Stimulated activated CD8-positive, alpha-beta memory T cell treated with anti-CD3 and anti-CD28 coated beads, Interleukin-7, amount 100 ng/mL, for 48 hours (primary cell): Measurements from ENCODE around the gene ARHGEF28.

Experiments used
- DNase-seq, 2 donors: peaks; one replicate each; pipeline ENCODE4 v3.0.0-alpha.2; 2020; ENCODE audit warnings: low read depth in 1 of 2; ENCODE audit errors: extremely low read depth in 1 of 2

Gene ARHGEF28

DNA sequence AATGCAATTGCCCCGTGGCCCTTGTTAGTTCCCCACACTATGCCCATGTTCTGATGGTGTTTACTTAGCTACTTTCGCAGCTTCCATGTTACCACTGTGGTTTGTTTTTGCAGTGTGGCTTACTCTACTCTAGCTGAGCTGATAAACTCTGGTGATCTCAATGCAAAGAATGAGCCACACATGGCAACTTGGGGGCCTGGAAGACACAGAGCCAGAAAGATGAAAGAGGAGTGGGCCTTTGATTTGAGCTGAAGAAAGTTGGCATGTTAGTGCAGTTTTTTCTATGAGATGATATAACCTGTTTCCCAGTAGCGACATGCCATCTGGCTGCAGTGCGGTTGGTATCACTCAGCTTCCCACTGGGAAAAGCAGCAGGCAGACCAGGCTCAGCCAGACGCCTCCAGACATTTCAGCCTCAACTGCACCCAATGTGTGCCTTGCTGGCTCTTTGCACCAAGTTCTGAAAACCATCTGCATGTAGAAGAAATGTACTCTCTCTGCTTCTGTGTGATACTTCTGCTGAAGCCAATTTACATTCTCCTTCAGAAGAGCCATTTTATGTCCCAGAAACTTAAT, 329.4 kb downstream of the ARHGEF28 start:
- DNase-seq: no peak

DNA sequence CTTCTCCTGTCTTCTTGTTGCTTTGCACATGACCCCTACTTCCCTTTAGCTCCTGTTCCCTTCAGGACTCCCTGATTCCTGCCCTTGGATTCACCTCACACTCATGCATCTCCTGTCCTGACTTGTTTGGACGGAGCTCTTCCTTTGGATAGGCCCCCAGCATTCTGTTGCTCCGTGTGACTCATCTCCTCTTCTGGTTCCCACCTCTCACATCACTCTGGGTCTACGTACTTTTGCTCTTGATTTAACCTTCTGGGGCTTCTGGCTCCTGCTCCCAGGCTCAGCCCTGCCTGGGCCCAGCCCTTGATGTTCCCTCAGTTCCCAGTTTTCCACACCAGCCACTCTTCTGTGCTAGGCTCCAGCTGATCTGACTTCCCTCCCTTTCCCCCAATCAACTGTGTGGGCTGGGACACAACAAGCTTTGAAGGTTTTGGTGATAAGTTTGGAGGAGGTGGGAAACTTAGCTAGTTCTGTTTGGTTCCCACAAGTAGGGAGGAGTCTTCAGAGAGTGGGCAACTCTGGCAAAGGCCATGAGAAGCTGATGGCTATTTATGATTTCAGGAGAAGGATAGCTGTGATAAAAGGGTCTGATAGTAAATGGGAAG, 331.5 kb downstream of the ARHGEF28 start:
- DNase-seq: no peak

GRCh38 chr5:73958037-73958436, 332.0 kb downstream of the ARHGEF28 start:
- DNase-seq: no peak

DNA sequence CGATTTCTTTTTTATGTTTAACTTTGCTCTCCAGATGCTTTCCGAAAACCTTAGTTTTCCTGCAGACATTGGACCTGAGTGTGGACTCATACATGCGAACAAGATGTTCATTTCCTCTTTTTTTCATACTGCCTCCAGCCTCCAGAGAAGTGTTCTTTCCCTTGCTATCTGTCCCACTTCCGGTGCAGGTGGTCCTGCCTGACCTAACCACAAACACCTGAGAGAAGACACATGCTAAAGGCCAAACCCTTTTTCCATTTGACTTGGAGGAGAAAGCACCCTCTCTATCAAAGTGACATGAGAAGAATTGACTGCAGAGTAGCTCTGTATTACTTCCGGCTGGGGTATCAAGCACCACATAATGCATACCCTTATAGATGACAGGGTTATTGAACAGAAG, 334.0 kb downstream of the ARHGEF28 start:
- DNase-seq: no peak

DNA sequence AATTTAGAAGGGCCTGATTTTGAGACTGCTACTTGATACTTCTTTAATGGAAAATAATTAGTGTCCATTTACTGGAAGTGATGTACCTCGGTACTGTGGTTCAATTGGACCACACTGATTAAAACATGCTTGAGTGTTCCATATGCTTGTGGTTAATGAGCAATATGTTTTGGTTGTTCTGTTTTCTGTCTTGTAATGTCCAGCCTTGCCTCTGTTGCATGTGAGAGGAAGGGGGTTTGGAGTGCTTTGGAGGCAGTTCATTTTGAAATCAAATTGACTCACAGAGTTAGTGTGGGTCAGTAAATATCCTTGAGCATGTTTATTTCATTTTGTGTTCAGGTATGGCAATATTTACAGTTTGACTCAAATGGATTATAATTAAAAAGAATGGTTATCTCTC, 334.4 kb downstream of the ARHGEF28 start:
- no peak for DNase-seq

- no peak for DNase-seq
Observed at GRCh38 chr5:73962801-73963425, 336.9 kb downstream of the ARHGEF28 start.

DNA sequence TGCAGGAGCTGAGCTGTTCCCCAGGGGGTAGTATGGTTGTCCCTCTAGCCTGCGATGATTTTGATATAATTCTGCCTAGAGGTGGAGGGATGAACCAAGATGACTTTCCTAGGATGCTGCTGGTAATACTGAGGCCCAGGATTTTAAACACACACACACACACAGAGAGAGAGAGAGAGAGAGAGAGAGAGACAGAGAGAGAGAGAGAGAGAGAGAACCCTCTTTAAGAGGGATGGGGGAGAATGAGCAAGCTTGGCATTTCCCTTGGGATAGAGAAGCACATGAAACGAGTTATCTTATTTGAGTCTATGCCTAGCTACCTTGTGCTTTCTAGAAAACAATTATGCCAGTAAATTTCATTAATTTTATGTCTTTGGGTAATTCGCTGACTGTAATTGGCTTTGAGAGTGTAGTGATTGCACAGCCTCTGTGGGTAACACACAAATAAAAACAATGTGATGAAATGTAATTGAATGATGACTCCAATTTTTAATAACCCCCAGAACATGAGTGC, 338.4 kb downstream of the ARHGEF28 start:
- no peak for DNase-seq

- no peak for DNase-seq
Observed at GRCh38 chr5:73966451-73966850, 340.5 kb downstream of the ARHGEF28 start.

GRCh38 chr5:73967347-73967746, 341.4 kb downstream of the ARHGEF28 start:
- no peak for DNase-seq

GRCh38 chr5:73968246-73968645, 342.2 kb downstream of the ARHGEF28 start:
- no peak for DNase-seq

GRCh38 chr5:73968729-73969128, 342.7 kb downstream of the ARHGEF28 start:
- DNase-seq: no peak

GRCh38 chr5:73969195-73970036, 343.4 kb downstream of the ARHGEF28 start:
- DNase-seq: no peak

DNA sequence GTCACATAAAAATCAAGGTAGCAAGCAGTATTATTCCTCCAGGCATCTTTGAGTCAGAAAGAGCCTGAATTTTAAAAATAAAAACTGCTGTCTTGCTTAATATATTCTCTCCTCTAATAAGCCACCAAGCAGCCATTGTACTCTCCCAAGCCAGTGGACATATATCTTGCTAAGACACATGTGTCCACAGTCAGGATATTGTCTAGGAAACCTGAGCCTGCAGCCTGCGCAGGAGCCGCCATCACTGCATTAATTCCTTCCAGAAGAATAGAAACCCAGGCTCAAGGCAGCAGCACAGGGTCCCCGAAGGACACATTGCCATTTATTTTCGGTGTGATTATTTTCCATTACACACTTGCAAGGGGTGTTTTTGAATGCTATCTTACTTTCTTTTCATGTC, 345.3 kb downstream of the ARHGEF28 start:
- DNase-seq: no peak

DNA sequence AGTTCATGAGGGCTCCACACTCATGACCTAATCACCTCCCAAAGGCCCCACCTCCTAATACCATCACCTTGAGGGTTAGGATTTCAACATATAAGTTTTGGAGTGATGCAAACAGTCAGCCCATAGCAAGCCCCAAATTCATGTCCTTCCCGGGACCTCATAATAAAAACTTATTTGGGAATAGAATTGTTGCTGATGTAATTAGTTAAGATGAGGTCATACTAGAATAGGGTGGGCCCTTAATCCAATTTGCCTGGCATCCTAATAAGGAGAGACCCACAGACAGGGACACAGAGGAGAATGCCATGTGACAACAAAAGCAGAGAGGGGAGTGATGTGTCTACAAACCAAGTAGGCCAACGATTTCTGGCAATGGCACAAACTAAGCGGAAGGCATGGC, 347.1 kb downstream of the ARHGEF28 start:
- no peak for DNase-seq

DNA sequence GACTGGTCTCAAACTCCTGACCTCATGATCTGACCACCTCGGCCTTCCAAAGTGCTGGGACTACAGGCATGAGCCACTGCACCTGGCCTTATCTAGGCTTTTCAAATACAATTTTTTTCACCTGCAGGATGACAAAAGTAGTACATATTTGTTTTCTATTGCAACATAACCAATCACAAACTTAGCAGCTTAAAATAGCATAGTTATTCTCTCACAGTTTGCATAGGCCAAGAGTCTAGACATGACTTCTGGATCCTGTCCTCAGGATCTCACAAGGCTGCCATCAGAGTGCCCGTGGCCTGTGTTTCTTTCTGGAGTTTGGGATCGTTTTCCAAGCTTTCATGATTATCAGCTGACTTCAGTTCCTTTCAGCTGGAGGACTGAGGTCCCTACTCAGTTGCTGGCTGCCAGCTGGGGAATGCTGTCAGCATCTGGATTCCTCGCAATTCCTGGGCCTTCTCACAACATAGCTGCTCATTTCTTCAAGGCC, 348.9 kb downstream of the ARHGEF28 start:
- DNase-seq: no peak

DNA sequence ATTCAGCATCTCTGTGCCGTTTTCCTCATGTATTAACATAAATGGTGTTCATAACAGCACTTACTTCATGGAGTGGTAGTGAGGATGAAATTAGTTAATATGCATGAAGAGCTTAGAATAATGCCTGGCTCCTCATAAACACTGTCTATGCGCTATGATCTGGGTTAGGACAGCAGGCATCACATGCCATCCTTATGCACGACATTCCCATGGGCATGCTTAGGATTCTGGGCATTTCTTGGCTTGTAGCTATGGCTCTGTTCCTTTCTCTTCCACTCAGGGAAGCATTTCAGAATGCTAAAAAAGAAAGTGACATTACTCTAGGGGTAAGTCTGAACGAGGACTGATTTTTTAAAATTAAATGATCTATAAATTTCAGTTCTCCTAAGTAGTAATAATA, 349.8 kb downstream of the ARHGEF28 start:
- DNase-seq: no peak

DNA sequence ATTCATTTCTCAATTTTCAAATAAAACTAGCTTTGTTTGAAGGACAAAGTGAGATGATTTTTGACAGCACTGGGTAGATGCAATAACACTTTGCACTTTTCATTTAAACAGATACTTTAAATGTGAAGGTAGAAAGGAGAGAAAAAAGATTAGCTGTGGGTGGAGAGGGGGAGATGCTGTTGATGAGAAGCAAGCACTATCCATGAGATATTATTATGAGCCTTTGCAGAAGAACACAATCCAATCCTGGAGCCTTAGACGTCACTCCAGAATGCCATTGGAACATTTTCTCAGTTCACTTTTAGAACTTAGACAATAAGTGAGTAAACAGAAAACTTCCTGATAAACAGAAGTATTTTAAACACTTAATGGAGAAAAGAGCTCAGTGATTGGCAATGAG, 351.1 kb downstream of the ARHGEF28 start:
- DNase-seq: no peak

- no peak for DNase-seq
Observed at GRCh38 chr5:73979321-73979720, 353.3 kb downstream of the ARHGEF28 start.

GRCh38 chr5:73981704-73982103, 355.7 kb downstream of the ARHGEF28 start:
- no peak for DNase-seq

DNA sequence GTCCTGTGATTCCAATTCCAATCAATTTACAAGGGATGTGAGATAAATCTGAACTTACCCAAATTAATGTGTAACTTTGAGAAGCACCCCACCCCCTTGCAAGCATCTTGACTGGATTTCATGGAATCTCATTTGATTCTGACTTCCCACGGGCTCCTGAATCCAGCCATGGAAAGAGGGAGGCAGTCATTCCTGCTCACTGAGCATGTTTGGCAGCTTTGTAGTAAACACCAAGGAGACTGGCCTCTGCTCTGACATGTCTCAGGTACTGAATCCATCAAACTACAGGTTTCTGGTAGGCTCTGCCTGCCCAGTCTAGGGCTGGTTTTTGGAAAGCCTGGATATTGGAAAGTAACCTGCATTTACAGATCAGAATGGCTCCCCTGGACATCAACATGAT, 357.6 kb downstream of the ARHGEF28 start:
- no peak for DNase-seq

DNA sequence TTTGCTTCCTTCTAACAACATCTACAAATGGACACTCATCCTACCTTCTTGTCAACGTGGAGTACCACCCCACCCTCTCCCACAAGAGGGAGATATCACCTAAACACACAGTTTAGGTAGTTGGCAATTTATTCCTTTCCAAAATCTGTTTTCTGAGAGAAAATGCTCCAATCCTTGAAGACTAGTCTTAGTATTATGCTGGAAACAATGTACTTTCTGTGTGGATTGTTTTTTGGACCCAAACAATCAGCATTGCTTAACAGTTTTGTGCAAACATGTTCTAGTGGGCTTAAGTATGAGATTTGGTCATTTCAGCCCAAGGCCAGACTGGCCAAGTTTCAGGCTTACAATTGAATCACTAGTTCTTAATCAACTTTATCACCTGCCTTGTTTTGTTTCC, 359.1 kb downstream of the ARHGEF28 start:
- DNase-seq: no peak
